Upper lobe of left lung (tissue), 4 donors: Measurements from ENCODE around the gene AGAP1.

Experiments used
- CTCF ChIP-seq, 6 experiments: fragments of 450-650 bp in 4 of 6; fragments of 200-600 bp in 2 of 6; sonication (generic) in 2 of 6; IDR thresholded peaks; one replicate each; pipeline ENCODE4 v1.5.1; 2016 to 2019; ENCODE audit warnings: antibody characterized with exemption in 6 of 6
- EP300 ChIP-seq, 4 donors: sonication (generic); formaldehyde crosslinking; IDR thresholded peaks; one replicate each; pipeline ENCODE4 v1.5.1; 2017; ENCODE audit warnings: antibody characterized with exemption in 4 of 4, control low read depth in 2 of 4
- POLR2A ChIP-seq, 4 donors: fragments of 450-650 bp; IDR thresholded peaks; one replicate each; pipeline ENCODE4 v1.5.1; 2016 to 2017; ENCODE audit warnings: antibody characterized with exemption in 4 of 4, mild to moderate bottlenecking in 2 of 4
- POLR2AphosphoS5 ChIP-seq, 2 donors: sonication (generic); formaldehyde crosslinking; IDR thresholded peaks; one replicate each; pipeline ENCODE4 v1.5.1; 2017; ENCODE audit warnings: antibody characterized with exemption in 2 of 2

GRCh38 chr2:235493775-235494715 lies at the start of gene AGAP1:
- peak in 1 of 6 experiments; percentile 8 for TF ChIP-seq CTCF (IDR thresholded peaks at IDR 0.05)
- peak in 2 of 4 donors; percentile 34 to 67 for TF ChIP-seq POLR2A (IDR thresholded peaks at IDR 0.05)
- TF ChIP-seq POLR2AphosphoS5 (IDR thresholded peaks at IDR 0.05) = no peak
- TF ChIP-seq EP300 (IDR thresholded peaks at IDR 0.05) = no peak
